ENCODE results near the gene ARPIN.

GRCh38 chr15:89908226-89908625, 4.5 kb downstream of the ARPIN start:
- TF ChIP-seq POLR2A (IDR thresholded peaks at IDR 0.05), result no peak
- no peak for TF ChIP-seq CTCF (IDR thresholded peaks at IDR 0.05)

All from thyroid gland (tissue), 4 donors.